Hepatocyte (in vitro differentiated cells): ENCODE results near the gene ANO5.

Experiments used
- EZH2 ChIP-seq: fragments of 200-600 bp; sonication (generic); IDR thresholded peaks from 2 replicates; pipeline ENCODE4 v1.6.1; 2016; ENCODE audit warnings: antibody characterized with exemption, mild to moderate bottlenecking, borderline replicate concordance
- EZH2phosphoT487 ChIP-seq: fragments of 200-600 bp; sonication (generic); IDR thresholded peaks from one replicate; pipeline ENCODE4 v1.6.1; 2018; ENCODE audit warnings: antibody characterized with exemption, mild to moderate bottlenecking, low read depth, moderate library complexity; ENCODE audit not compliant: unreplicated experiment, severe bottlenecking
- TF ChIP-seq, protein P1 (sequence below): fragments of 200-600 bp; sonication (generic); IDR thresholded peaks from 2 replicates; pipeline ENCODE4 v1.5.1; 2016; ENCODE audit warnings: antibody characterized with exemption, mild to moderate bottlenecking; ENCODE audit not compliant: poor library complexity

DNA sequence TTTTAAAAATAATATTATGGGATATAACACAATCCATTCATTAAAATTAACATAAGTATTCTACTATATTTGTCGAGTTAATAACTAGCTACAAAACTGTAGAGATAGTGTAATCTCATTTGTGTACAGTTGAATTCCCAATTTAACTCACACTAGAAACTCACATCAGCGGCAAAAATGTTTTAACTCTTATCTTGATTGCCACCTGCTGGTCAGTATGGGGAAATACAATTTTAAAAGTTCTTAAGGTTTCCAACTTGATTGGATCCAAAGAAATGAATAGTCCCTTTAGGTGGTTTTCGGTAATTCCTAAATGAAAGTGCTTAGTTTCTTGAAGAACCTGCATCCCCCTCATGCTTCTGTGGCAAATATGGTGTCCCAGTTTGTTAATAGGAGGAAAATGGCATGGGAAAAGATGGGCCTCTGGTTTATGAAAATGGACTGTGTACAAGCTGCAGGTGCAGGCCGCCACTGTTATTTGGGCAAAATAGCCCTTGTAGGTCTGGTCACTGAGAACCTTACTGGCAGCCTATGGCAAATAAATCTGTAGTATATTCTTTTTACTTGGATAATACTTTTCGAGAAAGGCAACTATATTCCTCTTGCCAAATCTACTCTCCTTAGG, 111.6 kb downstream of the ANO5 start:
- TF ChIP-seq, protein P1, sequence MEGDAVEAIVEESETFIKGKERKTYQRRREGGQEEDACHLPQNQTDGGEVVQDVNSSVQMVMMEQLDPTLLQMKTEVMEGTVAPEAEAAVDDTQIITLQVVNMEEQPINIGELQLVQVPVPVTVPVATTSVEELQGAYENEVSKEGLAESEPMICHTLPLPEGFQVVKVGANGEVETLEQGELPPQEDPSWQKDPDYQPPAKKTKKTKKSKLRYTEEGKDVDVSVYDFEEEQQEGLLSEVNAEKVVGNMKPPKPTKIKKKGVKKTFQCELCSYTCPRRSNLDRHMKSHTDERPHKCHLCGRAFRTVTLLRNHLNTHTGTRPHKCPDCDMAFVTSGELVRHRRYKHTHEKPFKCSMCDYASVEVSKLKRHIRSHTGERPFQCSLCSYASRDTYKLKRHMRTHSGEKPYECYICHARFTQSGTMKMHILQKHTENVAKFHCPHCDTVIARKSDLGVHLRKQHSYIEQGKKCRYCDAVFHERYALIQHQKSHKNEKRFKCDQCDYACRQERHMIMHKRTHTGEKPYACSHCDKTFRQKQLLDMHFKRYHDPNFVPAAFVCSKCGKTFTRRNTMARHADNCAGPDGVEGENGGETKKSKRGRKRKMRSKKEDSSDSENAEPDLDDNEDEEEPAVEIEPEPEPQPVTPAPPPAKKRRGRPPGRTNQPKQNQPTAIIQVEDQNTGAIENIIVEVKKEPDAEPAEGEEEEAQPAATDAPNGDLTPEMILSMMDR = peak; percentile 66
- TF ChIP-seq EZH2 (no peak), EZH2phosphoT487 (no peak)
